RWPE2 (cell line): ENCODE data around the gene MACF1.

Experiments used
- ATAC-seq: fragments of 200-7000 bp; cut with Tn5 transposase; 3 replicates; pipeline ENCODE4 v1.9.1; 2021; ENCODE audit warnings: low read depth
- DNase-seq: peaks from one replicate; pipeline ENCODE4 v3.0.0-alpha.2; 2020; ENCODE audit warnings: low spot score
- H3K27ac ChIP-seq: fragments of 450-650 bp; 2 replicates; pipeline ENCODE4 v1.5.1; 2017; ENCODE audit warnings: mild to moderate bottlenecking; ENCODE audit not compliant: poor library complexity, severe bottlenecking
- H3K27me3 ChIP-seq: fragments of 250-450 bp; sonication (Bioruptor Pico); 2 replicates; pipeline ENCODE4 v1.5.1; 2021; ENCODE audit warnings: mild to moderate bottlenecking, moderate library complexity; ENCODE audit not compliant: insufficient read depth, poor library complexity, severe bottlenecking
- H3K36me3 ChIP-seq: fragments of 250-450 bp; sonication (Bioruptor Pico); 2 replicates; pipeline ENCODE4 v1.5.1; 2020; ENCODE audit warnings: low read depth, mild to moderate bottlenecking, moderate library complexity
- H3K4me1 ChIP-seq: fragments of 250-450 bp; sonication (Bioruptor Pico); 2 replicates; pipeline ENCODE4 v1.5.1; 2021; ENCODE audit warnings: mild to moderate bottlenecking, moderate library complexity; ENCODE audit not compliant: insufficient read depth, poor library complexity, severe bottlenecking
- H3K4me3 ChIP-seq: fragments of 250-450 bp; sonication (Bioruptor Pico); 2 replicates; pipeline ENCODE4 v1.5.1; 2021; ENCODE audit warnings: mild to moderate bottlenecking, moderate library complexity; ENCODE audit not compliant: severe bottlenecking
- H3K9me3 ChIP-seq: fragments of 250-450 bp; sonication (Bioruptor Pico); 2 replicates; pipeline ENCODE4 v1.5.1; 2021; ENCODE audit warnings: mild to moderate bottlenecking, moderate library complexity; ENCODE audit not compliant: severe bottlenecking
- TF ChIP-seq, protein P1 (sequence below): fragments of 450-650 bp; IDR thresholded peaks from one replicate; pipeline ENCODE4 v1.5.1; 2017; ENCODE audit warnings: mild to moderate bottlenecking, moderate library complexity; ENCODE audit not compliant: poor library complexity, severe bottlenecking

MACF1 gene

DNA sequence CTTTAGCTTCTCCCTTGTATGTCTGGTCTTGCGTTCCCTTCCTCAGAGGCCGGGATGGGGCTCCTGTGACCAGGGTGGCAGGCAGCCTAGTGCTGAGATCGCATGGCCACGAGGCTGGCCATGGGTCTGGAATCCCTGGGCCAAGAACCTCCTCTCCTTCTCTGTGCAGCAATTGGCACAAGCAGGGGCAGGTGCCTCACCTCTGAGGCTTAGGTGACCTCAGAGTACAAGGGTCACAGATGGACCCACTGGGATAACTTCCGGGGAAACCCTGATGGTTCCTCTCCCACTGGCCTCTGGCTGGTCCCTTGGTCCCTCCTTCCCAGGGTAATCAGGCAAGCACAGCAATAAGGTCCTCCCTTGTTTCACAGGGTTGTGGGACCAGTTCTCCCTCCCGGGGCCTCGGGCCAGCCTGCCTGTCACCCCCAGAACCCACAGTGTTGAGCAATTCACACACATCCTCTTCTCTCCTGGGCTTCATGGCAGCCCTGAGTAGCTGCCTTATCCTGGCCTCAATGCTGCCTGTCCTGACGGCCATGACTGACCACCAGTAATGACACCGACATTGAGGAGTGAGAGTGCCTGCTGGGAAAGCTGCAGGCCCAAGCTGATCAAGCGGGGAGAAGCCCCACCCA is 325.5 kb downstream of the MACF1 start:
- Histone ChIP-seq H3K36me3 (no peaks in the 10 kb centered on the region), H3K9me3 (no peaks in the 10 kb centered on the region), H3K4me3 (no peak overlapping the region), H3K27ac (no peak overlapping the region), H3K4me1 (no peaks in the 10 kb centered on the region), H3K27me3 (no peaks in the 10 kb centered on the region)
- DNase-seq (no peak), ATAC-seq (no peak)
- TF ChIP-seq, protein P1, sequence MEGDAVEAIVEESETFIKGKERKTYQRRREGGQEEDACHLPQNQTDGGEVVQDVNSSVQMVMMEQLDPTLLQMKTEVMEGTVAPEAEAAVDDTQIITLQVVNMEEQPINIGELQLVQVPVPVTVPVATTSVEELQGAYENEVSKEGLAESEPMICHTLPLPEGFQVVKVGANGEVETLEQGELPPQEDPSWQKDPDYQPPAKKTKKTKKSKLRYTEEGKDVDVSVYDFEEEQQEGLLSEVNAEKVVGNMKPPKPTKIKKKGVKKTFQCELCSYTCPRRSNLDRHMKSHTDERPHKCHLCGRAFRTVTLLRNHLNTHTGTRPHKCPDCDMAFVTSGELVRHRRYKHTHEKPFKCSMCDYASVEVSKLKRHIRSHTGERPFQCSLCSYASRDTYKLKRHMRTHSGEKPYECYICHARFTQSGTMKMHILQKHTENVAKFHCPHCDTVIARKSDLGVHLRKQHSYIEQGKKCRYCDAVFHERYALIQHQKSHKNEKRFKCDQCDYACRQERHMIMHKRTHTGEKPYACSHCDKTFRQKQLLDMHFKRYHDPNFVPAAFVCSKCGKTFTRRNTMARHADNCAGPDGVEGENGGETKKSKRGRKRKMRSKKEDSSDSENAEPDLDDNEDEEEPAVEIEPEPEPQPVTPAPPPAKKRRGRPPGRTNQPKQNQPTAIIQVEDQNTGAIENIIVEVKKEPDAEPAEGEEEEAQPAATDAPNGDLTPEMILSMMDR, result no peak

DNA sequence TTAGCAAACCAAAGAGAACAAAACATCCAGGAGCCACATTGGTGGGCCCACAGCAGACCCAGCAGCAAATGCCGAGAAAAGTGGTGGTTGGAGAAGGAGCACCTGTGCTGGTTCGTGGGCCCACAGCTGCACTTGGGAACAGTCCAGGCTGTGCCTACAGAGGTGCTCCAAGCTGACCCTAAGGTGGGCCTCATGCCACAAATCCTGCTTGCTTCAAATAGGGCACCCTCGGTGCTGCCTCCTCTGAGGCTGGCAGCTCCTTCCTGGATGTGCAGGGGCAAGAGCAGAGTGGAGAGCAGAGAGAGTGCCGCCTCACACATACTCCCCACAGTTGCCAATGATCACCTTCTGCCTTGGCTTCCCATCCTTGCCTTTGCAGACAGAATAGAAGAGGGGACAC is 327.0 kb downstream of the MACF1 start:
- Histone ChIP-seq H3K4me3 (no peak overlapping the region), H3K36me3 (no peaks in the 10 kb centered on the region), H3K9me3 (no peaks in the 10 kb centered on the region), H3K27ac (no peak overlapping the region), H3K27me3 (no peaks in the 10 kb centered on the region), H3K4me1 (no peaks in the 10 kb centered on the region)
- DNase-seq (no peak), ATAC-seq (no peak)
- TF ChIP-seq, protein P1, result no peak

DNA sequence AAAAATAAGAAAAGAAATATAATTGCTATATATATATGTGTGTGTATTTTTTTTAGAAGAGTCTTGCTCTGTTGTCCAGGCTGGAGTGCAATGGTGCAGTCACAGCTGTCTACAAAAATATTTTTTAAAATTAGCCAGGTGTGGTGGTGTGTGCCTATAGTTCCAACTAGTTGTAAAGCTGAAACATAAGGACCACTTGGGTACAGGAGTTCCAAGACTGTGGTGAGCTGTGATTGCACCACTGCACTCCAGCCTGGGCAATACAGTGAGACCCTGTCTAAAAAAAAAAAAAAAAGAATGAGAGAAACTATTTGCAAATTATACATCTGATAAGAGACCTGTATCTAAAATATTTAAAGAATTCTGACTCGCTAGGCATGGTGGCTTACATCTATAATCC is 328.9 kb downstream of the MACF1 start:
- Histone ChIP-seq H3K4me3 (no peak overlapping the region), H3K27me3 (no peaks in the 10 kb centered on the region), H3K4me1 (no peaks in the 10 kb centered on the region), H3K36me3 (no peaks in the 10 kb centered on the region), H3K9me3 (no peaks in the 10 kb centered on the region), H3K27ac (no peak overlapping the region)
- TF ChIP-seq, protein P1, result no peak
- ATAC-seq (no peak), DNase-seq (no peak)
